ENCODE measurements around the gene AIPL1. TPM values are rescaled to one million over a fixed set of nuclear protein-coding genes. Genes with fewer than 3 reads are reported as not detected.

AIPL1 gene
- total and polyA plus RNA-seq, 2 experiments from 2014 or later = not detected

- no peaks in the 10 kb centered on the region for H3K27me3 ChIP-seq
- TF ChIP-seq EZH2 (IDR thresholded peaks at IDR 0.05; ENCODE audit: borderline replicate concordance) = no peak
- TF ChIP-seq CTCF (IDR thresholded peaks at IDR 0.05; ENCODE audit: poor library complexity) = peak; percentile 90
- H3K9me2 ChIP-seq (replicated peaks; ENCODE audit: insufficient read depth) = no peaks in the 10 kb centered on the region
- peak; percentile 88 for DNase-seq (ENCODE audit: low spot score)
- no peaks in the 10 kb centered on the region for H3K9me3 ChIP-seq (ENCODE audit: low read depth)
- H3K4me2 ChIP-seq = no peak overlapping the region
- H3K79me2 ChIP-seq = no peaks in the 10 kb centered on the region
- H4K20me1 ChIP-seq (ENCODE audit: insufficient read depth, poor library complexity, severe bottlenecking) = no peaks in the 10 kb centered on the region
- H2AFZ ChIP-seq = no peak overlapping the region
- H3K4me3 ChIP-seq = no peak overlapping the region
- 45% methylated on average over 14 of the region's 14 CpGs for WGBS (ENCODE audit: low lambda C conversion rate, missing lambda C conversion rate)
- no peak overlapping the region for H3K27ac ChIP-seq
- H3K36me3 ChIP-seq (replicated peaks; ENCODE audit: insufficient read depth, low read depth) = no peaks in the 10 kb centered on the region
- peaks cover 4% of the 10 kb centered on the region for H3K4me1 ChIP-seq (ENCODE audit: insufficient read depth)
Observed at GRCh38 chr17:6473128-6473767, 38.3 kb upstream of the AIPL1 start.

GRCh38 chr17:6472517-6472916 is 37.6 kb upstream of the AIPL1 start:
- no peaks in the 10 kb centered on the region for H3K9me3 ChIP-seq (ENCODE audit: low read depth)
- no peaks in the 10 kb centered on the region for H4K20me1 ChIP-seq (ENCODE audit: insufficient read depth, poor library complexity, severe bottlenecking)
- H3K9me2 ChIP-seq (replicated peaks; ENCODE audit: insufficient read depth) = no peaks in the 10 kb centered on the region
- no peak for DNase-seq (ENCODE audit: low spot score)
- H3K4me2 ChIP-seq = no peak overlapping the region
- H3K4me3 ChIP-seq = no peak overlapping the region
- peaks cover 4% of the 10 kb centered on the region for H3K4me1 ChIP-seq (ENCODE audit: insufficient read depth)
- no peak for TF ChIP-seq EZH2 (IDR thresholded peaks at IDR 0.05; ENCODE audit: borderline replicate concordance)
- TF ChIP-seq EZH2phosphoT487 (IDR thresholded peaks at IDR 0.05; ENCODE audit: low read depth, severe bottlenecking, unreplicated experiment) = no peak
- no peak for TF ChIP-seq CTCF (IDR thresholded peaks at IDR 0.05; ENCODE audit: poor library complexity)
- 93% methylated on average over 10 of the region's 10 CpGs for WGBS (ENCODE audit: low lambda C conversion rate, missing lambda C conversion rate)
- no peak overlapping the region for H3K27ac ChIP-seq
- H3K27me3 ChIP-seq = no peaks in the 10 kb centered on the region
- no peaks in the 10 kb centered on the region for H3K36me3 ChIP-seq (replicated peaks; ENCODE audit: insufficient read depth, low read depth)
- no peak overlapping the region for H2AFZ ChIP-seq
- H3K79me2 ChIP-seq = no peaks in the 10 kb centered on the region

GRCh38 chr17:6471531-6472465 is 36.9 kb upstream of the AIPL1 start:
- Histone ChIP-seq H3K79me2 (no peaks in the 10 kb centered on the region), H3K4me2 (no peak overlapping the region), H3K27ac (no peak overlapping the region), H3K4me1 (ENCODE audit: insufficient read depth) (peaks cover 4% of the 10 kb centered on the region), H3K9me2 (replicated peaks; ENCODE audit: insufficient read depth) (no peaks in the 10 kb centered on the region), H3K9me3 (ENCODE audit: low read depth) (no peaks in the 10 kb centered on the region), H4K20me1 (ENCODE audit: insufficient read depth, poor library complexity, severe bottlenecking) (no peaks in the 10 kb centered on the region), H3K4me3 (no peak overlapping the region), H2AFZ (no peak overlapping the region), H3K36me3 (replicated peaks; ENCODE audit: insufficient read depth, low read depth) (no peaks in the 10 kb centered on the region), H3K27me3 (no peaks in the 10 kb centered on the region)
- DNase-seq (ENCODE audit: low spot score) = no peak
- TF ChIP-seq CTCF (IDR thresholded peaks at IDR 0.05; ENCODE audit: poor library complexity) = no peak
- TF ChIP-seq EZH2 (IDR thresholded peaks at IDR 0.05; ENCODE audit: borderline replicate concordance) = no peak
- TF ChIP-seq EZH2phosphoT487 (IDR thresholded peaks at IDR 0.05; ENCODE audit: low read depth, severe bottlenecking, unreplicated experiment) = no peak
- 84% methylated on average over 19 of the region's 19 CpGs for WGBS (ENCODE audit: low lambda C conversion rate, missing lambda C conversion rate)
